HepG2 (cell line): ENCODE results near the gene NOP14. TPM values are rescaled to one million over a fixed set of nuclear protein-coding genes. Genes with fewer than 3 reads are reported as not detected.

Experiments used
- CCAR2 ChIP-seq: fragments of 200-400 bp; formaldehyde crosslinking; optimal IDR thresholded peaks from 2 replicates; pipeline ENCODE3; 2018; ENCODE audit warnings: low read depth, mild to moderate bottlenecking, low read length, moderate library complexity
- CREM ChIP-seq, 2 experiments: sonication (generic) in 1 of 2; formaldehyde crosslinking in 1 of 2; IDR thresholded peaks; 2 replicates each; pipeline versions ENCODE4 v1.4.0 to v1.6.1; 2016 to 2020; ENCODE audit warnings: antibody characterized with exemption in 1 of 2, mild to moderate bottlenecking in 1 of 2, missing genetic modification reagents in 1 of 2
- GLI4 ChIP-seq: sonication (generic); formaldehyde crosslinking; IDR thresholded peaks from 2 replicates; pipeline ENCODE4 v1.5.1; 2020; ENCODE audit warnings: missing genetic modification reagents, mild to moderate bottlenecking, moderate library complexity, borderline replicate concordance
- KLF15 ChIP-seq: sonication (generic); formaldehyde crosslinking; IDR thresholded peaks from 2 replicates; pipeline ENCODE4 v1.8.1; 2023; ENCODE audit warnings: borderline replicate concordance, mild to moderate bottlenecking, inconsistent platforms, missing genetic modification reagents, mixed read lengths
- KLF9 ChIP-seq: IDR thresholded peaks from 2 replicates; pipeline ENCODE4 v1.6.1; 2016; ENCODE audit warnings: low read depth
- MEF2D ChIP-seq: sonication (generic); formaldehyde crosslinking; IDR thresholded peaks from 2 replicates; pipeline ENCODE4 v1.5.1; 2020; ENCODE audit warnings: mild to moderate bottlenecking, missing genetic modification reagents
- MEIS2 ChIP-seq: sonication (generic); formaldehyde crosslinking; IDR thresholded peaks from 2 replicates; pipeline ENCODE4 v1.9.0; 2021; ENCODE audit warnings: mild to moderate bottlenecking, missing genetic modification reagents
- MTA1 ChIP-seq: sonication (generic); formaldehyde crosslinking; IDR thresholded peaks from 2 replicates; pipeline ENCODE4 v1.4.0; 2020; ENCODE audit warnings: missing genetic modification reagents, mild to moderate bottlenecking, borderline replicate concordance
- NFKB2 ChIP-seq: sonication (generic); formaldehyde crosslinking; IDR thresholded peaks from 2 replicates; pipeline ENCODE4 v1.4.0; 2020; ENCODE audit warnings: missing genetic modification reagents, borderline replicate concordance
- PCBP1 ChIP-seq: fragments of 200-400 bp; formaldehyde crosslinking; IDR thresholded peaks from 2 replicates; pipeline ENCODE4 v1.6.1; 2017; ENCODE audit warnings: mild to moderate bottlenecking, low read depth, low read length, borderline replicate concordance
- RBM22 ChIP-seq: fragments of 200-400 bp; formaldehyde crosslinking; optimal IDR thresholded peaks from 2 replicates; pipeline ENCODE3; 2017; ENCODE audit warnings: mild to moderate bottlenecking, low read length, moderate library complexity
- RERE ChIP-seq: IDR thresholded peaks from 2 replicates; pipeline ENCODE4 v1.6.1; 2016; ENCODE audit warnings: low read depth, missing genetic modification reagents, missing compliant biosample characterization
- SRSF9 ChIP-seq: fragments of 200-400 bp; formaldehyde crosslinking; IDR thresholded peaks from 2 replicates; pipeline ENCODE4 v1.6.1; 2018; ENCODE audit warnings: borderline replicate concordance, mild to moderate bottlenecking, low read depth, low read length; ENCODE audit not compliant: insufficient read depth, poor library complexity, severe bottlenecking
- SSRP1 ChIP-seq: IDR thresholded peaks from 2 replicates; pipeline ENCODE4 v1.6.1; 2016; ENCODE audit warnings: control low read depth
- TIGD3 ChIP-seq: sonication (generic); formaldehyde crosslinking; IDR thresholded peaks from 2 replicates; pipeline ENCODE4 v1.5.1; 2020; ENCODE audit warnings: mild to moderate bottlenecking, missing genetic modification reagents, borderline replicate concordance
- ZGPAT ChIP-seq: IDR thresholded peaks from 2 replicates; pipeline ENCODE4 v1.6.1; 2016; ENCODE audit warnings: mild to moderate bottlenecking
- ZNF296 ChIP-seq: sonication (generic); formaldehyde crosslinking; conservative IDR thresholded peaks from 2 replicates; pipeline ENCODE4 v1.5.0; 2020; ENCODE audit warnings: mild to moderate bottlenecking, missing genetic modification reagents
- ZNF331 ChIP-seq: sonication (generic); formaldehyde crosslinking; IDR thresholded peaks from 2 replicates; pipeline ENCODE4 v1.4.0; 2020; ENCODE audit warnings: missing genetic modification reagents
- ZNF780A ChIP-seq: sonication (generic); formaldehyde crosslinking; IDR thresholded peaks from 2 replicates; pipeline ENCODE4 v1.8.0; 2022; ENCODE audit warnings: mild to moderate bottlenecking, missing genetic modification reagents, moderate library complexity
- ZSCAN31 ChIP-seq: sonication (generic); formaldehyde crosslinking; IDR thresholded peaks from 2 replicates; pipeline ENCODE4 v1.5.0; 2020; ENCODE audit warnings: low read depth, mild to moderate bottlenecking, missing genetic modification reagents
- polyA plus RNA-seq, 8 experiments: library from polyadenylated mRNA; depleted of rRNA in 3 of 8; stranded (reverse) in 7 of 8; unstranded in 1 of 8; fragments of >200 nt; fragmentation: Illumina TruSeq in 4 of 8; extraction: Trizol in 4 of 8; gene quantifications; 2 replicates each; pipeline versions ENCODE4 v1.2.1 to v1.2.3, GENCODE V29; 2011 to 2016; ENCODE audit warnings: low read depth in 4 of 8, missing spikeins in 1 of 8, mixed read lengths in 1 of 8; ENCODE audit not compliant: insufficient read depth in 1 of 8
- total RNA-seq, 5 experiments: library from RNA; depleted of rRNA; stranded (reverse); fragments of >200 nt; fragmentation: Illumina TruSeq; extraction: Trizol; gene quantifications; 2 replicates each; pipeline ENCODE4 v1.2.3, GENCODE V29; 2016; ENCODE audit warnings: low read depth in 1 of 5

NOP14 gene
- total and polyA plus RNA-seq, 2 of the 13 experiments (the other 11 are each of a cell fraction or from before 2014, with no cell fraction given), result 6.9 to 47.9 TPM

GRCh38 chr4:2963175-2963965 is at the start of gene NOP14, which contains the start of gene GRK4 (continued):
- TF ChIP-seq RERE (CRISPR knock-in tag), result peak; percentile 74; the same call in 1 of the 2 replicates
- TF ChIP-seq ZNF780A (CRISPR knock-in tag), result peak; percentile 96
- no peak for TF ChIP-seq SRSF9
- TF ChIP-seq GLI4 (CRISPR knock-in tag), result peak; percentile 82; the same call in 1 of the 2 replicates
- no peak for TF ChIP-seq KLF15 (CRISPR knock-in tag)
- no peak; the same call in 1 of the 2 replicates for TF ChIP-seq KLF9 (CRISPR knock-in tag)
- 0 out of 2 replicates have a peak, but pooled peaks have one; percentile 42 for TF ChIP-seq TIGD3 (CRISPR knock-in tag)
- peak; percentile 48 for TF ChIP-seq MEF2D (CRISPR knock-in tag)
- no peak for TF ChIP-seq ZNF296 (CRISPR knock-in tag)
- peak; percentile 84; the same call in 1 of the 2 replicates for TF ChIP-seq ZNF331 (CRISPR knock-in tag)
- no peak for TF ChIP-seq PCBP1
- TF ChIP-seq MTA1 (CRISPR knock-in tag), result peak; percentile 91
- peak; percentile 96; the same call in 1 of the 2 replicates for TF ChIP-seq ZGPAT
- TF ChIP-seq RBM22, result no peak
- TF ChIP-seq ZSCAN31 (CRISPR knock-in tag), result peak; percentile 96
- TF ChIP-seq MEIS2 (CRISPR knock-in tag), result peak; percentile 71
- TF ChIP-seq SSRP1 (CRISPR knock-in tag), result no peak
- TF ChIP-seq CCAR2, result no peak
- peak; percentile 96; the same call in 1 of the 2 replicates for TF ChIP-seq NFKB2
- peak; percentile 93 for TF ChIP-seq CREM (IDR thresholded peaks at IDR 0.05)
- TF ChIP-seq CREM (CRISPR knock-in tag; IDR thresholded peaks at IDR 0.05), result 0 out of 2 replicates have a peak, but pooled peaks have one; percentile 10
